HepG2 (cell line): ENCODE data around the gene TPO. TPM values are rescaled to one million over a fixed set of nuclear protein-coding genes. Genes with fewer than 3 reads are reported as not detected.
"Not testable (repeated sequence)": the region's sequence is repeated elsewhere in the genome, so short reads cannot be mapped to it uniquely, and the experiment has no call there.

Experiments
- ATAC-seq: fragments of 200-7000 bp; cut with Tn5 transposase; 3 replicates; pipeline ENCODE4 v1.9.1; 2020; ENCODE audit warnings: mild to moderate bottlenecking, moderate library complexity
- BruUV-seq: library from RNA; stranded (reverse); fragments of 400-500 nt; replicated peaks from 2 replicates; lab custom pipeline; 2021; lab: Mats Ljungman, UMichigan
- CTCF ChIA-PET: fragments of 300-600 bp; formaldehyde crosslinking; extraction: SDS; loops from one replicate; lab custom pipeline; 2021; ENCODE audit warnings: low total read pairs, inconsistent platforms, low intra/inter-chr PET ratio; lab: Yijun Ruan, JAX
- POLR2A ChIA-PET: fragments of 350-600 bp; sonication (Branson Sonifier 250); formaldehyde crosslinking; loops from one replicate; lab custom pipeline; 2020; ENCODE audit warnings: antibody characterized with exemption, inconsistent platforms; lab: Yijun Ruan, JAX
- DNase-seq: peaks from one replicate; pipeline ENCODE4 v3.0.0-alpha.2; 2015; ENCODE audit warnings: low spot score
- FAIRE-seq: peaks from 3 replicates; lab custom pipeline; 2011; peaks lifted over from hg19 to GRCh38; lab: Jason Lieb, UNC
- H2AFZ ChIP-seq: one replicate; pipeline ENCODE4 v1.6.1; 2011; ENCODE audit warnings: low read length, inconsistent platforms
- H3K27ac ChIP-seq: fragments of 300-600 bp; 3 replicates; pipeline ENCODE4 v1.8.0; 2011; ENCODE audit warnings: mixed run types, mild to moderate bottlenecking, mixed read lengths, low read length, inconsistent platforms; ENCODE audit not compliant: insufficient read depth; ENCODE audit errors: extremely low read length
- H3K27me3 ChIP-seq, 2 experiments: fragments of 200-600 bp in 1 of 2; 2 replicates in 1 of 2; 3 replicates in 1 of 2; pipeline versions ENCODE4 v1.6.0 to v1.8.0; 2011; ENCODE audit warnings: low read length in 2 of 2, mild to moderate bottlenecking in 2 of 2, moderate library complexity in 2 of 2, inconsistent platforms in 1 of 2; ENCODE audit not compliant: insufficient read depth in 2 of 2, control insufficient read depth in 1 of 2
- H3K36me3 ChIP-seq, 2 experiments: fragments of 200-600 bp in 1 of 2; replicated peaks in 1 of 2; 2 replicates in 1 of 2; 3 replicates in 1 of 2; pipeline versions ENCODE4 v1.5.1 to v1.8.0; 2011; ENCODE audit warnings: low read length in 2 of 2, inconsistent platforms in 1 of 2; ENCODE audit not compliant: insufficient read depth in 2 of 2, control insufficient read depth in 1 of 2
- H3K4me1 ChIP-seq: 2 replicates; pipeline ENCODE4 v1.5.1; 2012; ENCODE audit warnings: low read length, inconsistent platforms; ENCODE audit not compliant: insufficient read depth
- H3K4me2 ChIP-seq: 2 replicates; pipeline ENCODE4 v1.6.0; 2011; ENCODE audit warnings: low read depth, low read length, inconsistent platforms
- H3K4me3 ChIP-seq, 3 experiments: fragments of 200-600 bp in 1 of 3; sonication (generic), shearing (Covaris generic) in 1 of 3; replicated peaks in 1 of 3; 2 replicates each; pipeline ENCODE4 v1.5.1; 2011 to 2016; ENCODE audit warnings: low read length in 3 of 3, inconsistent platforms in 2 of 3, low read depth in 2 of 3, mild to moderate bottlenecking in 2 of 3, control low read depth in 1 of 3, mixed read lengths in 1 of 3; ENCODE audit not compliant: insufficient read depth in 1 of 3
- H3K79me2 ChIP-seq: one replicate; pipeline ENCODE4 v1.6.1; 2011; ENCODE audit warnings: low read length, inconsistent platforms; ENCODE audit not compliant: insufficient read depth
- H3K9ac ChIP-seq: 2 replicates; pipeline ENCODE4 v1.6.0; 2011; ENCODE audit warnings: mild to moderate bottlenecking, low read depth, low read length, inconsistent platforms; ENCODE audit not compliant: insufficient read depth
- H3K9me3 ChIP-seq: 2 replicates; pipeline ENCODE4 v1.5.1; 2012; ENCODE audit warnings: mild to moderate bottlenecking, low read length
- H4K20me1 ChIP-seq: 2 replicates; pipeline ENCODE4 v1.6.0; 2011; ENCODE audit warnings: inconsistent platforms, mild to moderate bottlenecking, low read length, moderate library complexity; ENCODE audit not compliant: insufficient read depth
- HMGA1 ChIP-seq: sonication (generic); formaldehyde crosslinking; conservative IDR thresholded peaks from 2 replicates; pipeline ENCODE4 v1.4.0; 2020; ENCODE audit warnings: missing genetic modification reagents
- HOXA5 ChIP-seq: sonication (generic); formaldehyde crosslinking; IDR thresholded peaks from 2 replicates; pipeline ENCODE4 v1.4.0; 2020; ENCODE audit warnings: missing genetic modification reagents
- JUND ChIP-seq: sonication (generic); formaldehyde crosslinking; IDR thresholded peaks from 2 replicates; pipeline ENCODE4 v1.8.0; 2022; ENCODE audit warnings: mild to moderate bottlenecking, missing genetic modification reagents
- KLF6 ChIP-seq: IDR thresholded peaks from 2 replicates; pipeline ENCODE4 v1.8.0; 2016; ENCODE audit warnings: missing biosample characterization, missing genetic modification reagents
- MZF1 ChIP-seq: sonication (generic); formaldehyde crosslinking; IDR thresholded peaks from 2 replicates; pipeline ENCODE4 v1.8.1; 2023; ENCODE audit warnings: mild to moderate bottlenecking, missing genetic modification reagents, borderline replicate concordance
- ZBTB21 ChIP-seq: sonication (generic); formaldehyde crosslinking; IDR thresholded peaks from 2 replicates; pipeline ENCODE4 v1.4.0; 2020; ENCODE audit warnings: missing genetic modification reagents
- ZNF232 ChIP-seq: sonication (generic); formaldehyde crosslinking; IDR thresholded peaks from 2 replicates; pipeline ENCODE4 v1.4.0; 2020; ENCODE audit warnings: missing genetic modification reagents, borderline replicate concordance
- ZNF484 ChIP-seq: sonication (generic); formaldehyde crosslinking; IDR thresholded peaks from 2 replicates; pipeline ENCODE4 v1.5.1; 2020; ENCODE audit warnings: mild to moderate bottlenecking, low read depth, missing genetic modification reagents, borderline replicate concordance
- ZNF672 ChIP-seq: sonication (generic); formaldehyde crosslinking; IDR thresholded peaks from 2 replicates; pipeline ENCODE4 v1.8.1; 2022; ENCODE audit warnings: missing genetic modification reagents
- WGBS: methylation state at CpG from one replicate; pipeline ENCODE4 v1.1.6; 2017; ENCODE audit warnings: low lambda C conversion rate; 5-methylcytosine and 5-hydroxymethylcytosine counted together
- in situ Hi-C: cut with HindIII; loops from 2 replicates; pipeline ENCODE4 v1.10.0; 2017; ENCODE audit warnings: low pct_unique_long_range_greater_than_20kb; ENCODE audit not compliant: extremely low pct_ligation_motif_present
- intact Hi-C: fragments of 100-400 bp; cut with micrococcal nuclease; formaldehyde crosslinking; loops from one replicate; pipeline ENCODE4 v1.10.0; 2022; ENCODE audit not compliant: unreplicated experiment
- polyA plus RNA-seq, 8 experiments: library from polyadenylated mRNA; depleted of rRNA in 3 of 8; stranded (reverse) in 7 of 8; unstranded in 1 of 8; fragments of >200 nt; fragmentation: Illumina TruSeq in 4 of 8; extraction: Trizol in 4 of 8; gene quantifications; 2 replicates each; pipeline versions ENCODE4 v1.2.1 to v1.2.3, GENCODE V29; 2011 to 2016; ENCODE audit warnings: low read depth in 4 of 8, missing spikeins in 1 of 8, mixed read lengths in 1 of 8; ENCODE audit not compliant: insufficient read depth in 1 of 8
- total RNA-seq, 5 experiments: library from RNA; depleted of rRNA; stranded (reverse); fragments of >200 nt; fragmentation: Illumina TruSeq; extraction: Trizol; gene quantifications; 2 replicates each; pipeline ENCODE4 v1.2.3, GENCODE V29; 2016; ENCODE audit warnings: low read depth in 1 of 5
- TF ChIP-seq, protein P1 (sequence below): sonication (generic); IDR thresholded peaks from 2 replicates; pipeline ENCODE4 v1.6.1; 2016; ENCODE audit warnings: low read depth, borderline replicate concordance
- TF ChIP-seq, protein P2 (sequence below): sonication (generic); formaldehyde crosslinking; IDR thresholded peaks from 2 replicates; pipeline ENCODE4 v1.9.0; 2021; ENCODE audit warnings: missing genetic modification reagents, mild to moderate bottlenecking, borderline replicate concordance
- TF ChIP-seq, protein P3 (sequence below): conservative IDR thresholded peaks from 2 replicates; pipeline ENCODE4 v1.6.1; 2018; ENCODE audit warnings: missing genetic modification reagents

TPO gene
- total and polyA plus RNA-seq, 2 of the 13 experiments (the other 11 are each of a cell fraction or from before 2014, with no cell fraction given) = not detected

GRCh38 chr2:1489486-1489885, 76.2 kb downstream of the TPO start (continued):
- TF ChIP-seq, protein P1, sequence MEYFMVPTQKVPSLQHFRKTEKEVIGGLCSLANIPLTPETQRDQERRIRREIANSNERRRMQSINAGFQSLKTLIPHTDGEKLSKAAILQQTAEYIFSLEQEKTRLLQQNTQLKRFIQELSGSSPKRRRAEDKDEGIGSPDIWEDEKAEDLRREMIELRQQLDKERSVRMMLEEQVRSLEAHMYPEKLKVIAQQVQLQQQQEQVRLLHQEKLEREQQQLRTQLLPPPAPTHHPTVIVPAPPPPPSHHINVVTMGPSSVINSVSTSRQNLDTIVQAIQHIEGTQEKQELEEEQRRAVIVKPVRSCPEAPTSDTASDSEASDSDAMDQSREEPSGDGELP = no peak
- TF ChIP-seq JUND (no peak), ZBTB21 (CRISPR knock-in tag) (no peak)

DNA sequence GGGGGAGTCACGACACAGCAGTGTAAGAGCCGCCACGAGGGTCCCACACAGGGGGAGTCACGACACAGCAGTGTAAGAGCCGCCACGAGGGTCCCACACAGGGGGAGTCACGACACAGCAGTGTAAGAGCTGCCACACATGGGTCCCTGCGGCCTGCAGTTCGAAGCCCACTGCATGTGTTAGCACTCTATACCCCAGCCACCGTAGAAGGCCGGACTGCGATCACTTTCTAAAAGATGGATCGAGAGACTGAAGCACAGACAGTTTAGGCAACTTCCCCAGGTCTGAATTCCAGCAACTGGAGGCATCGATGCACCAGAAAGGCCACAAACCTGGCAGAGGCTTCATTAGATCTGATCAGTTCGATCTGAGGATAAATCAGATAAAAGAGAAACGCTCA, 77.1 kb downstream of the TPO start:
- H3K79me2 ChIP-seq, CTCF ChIA-PET, H3K36me3 ChIP-seq, BruUV-seq, H3K4me1 ChIP-seq, FAIRE-seq, H3K4me3 ChIP-seq, H3K4me2 ChIP-seq, H3K9ac ChIP-seq, H3K9me3 ChIP-seq, ATAC-seq, H4K20me1 ChIP-seq, intact Hi-C loops, POLR2A ChIA-PET, in situ Hi-C loops, DNase-seq, H2AFZ ChIP-seq, H3K27ac ChIP-seq: not testable (repeated sequence)
- H3K27me3 ChIP-seq = peaks cover 3 to 59% of the 10 kb centered on the region in 2 experiments; a peak in 4 of 5 replicates
- 55% methylated on average over 10 of the region's 16 CpGs for WGBS

DNA sequence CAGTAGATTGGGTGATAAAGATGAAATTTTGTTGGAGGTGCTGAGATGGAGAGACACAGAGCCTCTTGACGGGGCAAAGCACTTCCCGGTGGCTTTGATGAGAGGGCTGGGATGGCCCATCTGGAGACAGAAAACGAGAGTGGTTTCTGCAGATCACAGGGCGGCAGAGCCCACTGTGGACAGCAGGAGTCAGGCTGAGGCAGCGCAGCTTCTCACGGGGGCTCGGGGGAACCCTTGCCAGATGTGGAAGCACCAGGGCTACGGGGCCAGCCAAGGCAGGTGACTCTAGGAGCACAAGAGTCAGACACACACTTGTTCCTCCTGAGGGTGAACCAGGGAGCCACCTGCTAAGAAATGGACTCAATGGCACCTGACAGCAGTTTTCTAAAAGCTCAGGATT, 78.5 kb downstream of the TPO start:
- 8% methylated on average over 8 of the region's 8 CpGs for WGBS
- H3K4me2 ChIP-seq = no peak overlapping the region
- intact Hi-C loops (no loop called here), in situ Hi-C loops (no loop called here)
- no peak overlapping the region for H3K27ac ChIP-seq
- no TSS peak for BruUV-seq
- POLR2A ChIA-PET = no interaction called here
- H3K36me3 ChIP-seq = no peaks in the 10 kb centered on the region
- H3K9me3 ChIP-seq = no peaks in the 10 kb centered on the region
- no peak overlapping the region for H3K4me3 ChIP-seq
- H3K4me1 ChIP-seq = no peaks in the 10 kb centered on the region
- H4K20me1 ChIP-seq = no peaks in the 10 kb centered on the region
- H3K27me3 ChIP-seq = peaks cover 5 to 69% of the 10 kb centered on the region in 2 experiments; a peak in 4 of 5 replicates
- no peak for FAIRE-seq
- DNase-seq = no peak
- CTCF ChIA-PET = no interaction called here
- ATAC-seq = no peak
- no peak overlapping the region for H3K9ac ChIP-seq
- H2AFZ ChIP-seq = no peak overlapping the region
- H3K79me2 ChIP-seq = no peaks in the 10 kb centered on the region
- TF ChIP-seq ZNF232 (CRISPR knock-in tag) (no peak), ZNF672 (no peak), HMGA1 (CRISPR knock-in tag) (no peak), HOXA5 (CRISPR knock-in tag) (no peak), KLF6 (CRISPR knock-in tag) (no peak), ZNF484 (no peak), MZF1 (CRISPR knock-in tag) (no peak)
- TF ChIP-seq, protein P2, sequence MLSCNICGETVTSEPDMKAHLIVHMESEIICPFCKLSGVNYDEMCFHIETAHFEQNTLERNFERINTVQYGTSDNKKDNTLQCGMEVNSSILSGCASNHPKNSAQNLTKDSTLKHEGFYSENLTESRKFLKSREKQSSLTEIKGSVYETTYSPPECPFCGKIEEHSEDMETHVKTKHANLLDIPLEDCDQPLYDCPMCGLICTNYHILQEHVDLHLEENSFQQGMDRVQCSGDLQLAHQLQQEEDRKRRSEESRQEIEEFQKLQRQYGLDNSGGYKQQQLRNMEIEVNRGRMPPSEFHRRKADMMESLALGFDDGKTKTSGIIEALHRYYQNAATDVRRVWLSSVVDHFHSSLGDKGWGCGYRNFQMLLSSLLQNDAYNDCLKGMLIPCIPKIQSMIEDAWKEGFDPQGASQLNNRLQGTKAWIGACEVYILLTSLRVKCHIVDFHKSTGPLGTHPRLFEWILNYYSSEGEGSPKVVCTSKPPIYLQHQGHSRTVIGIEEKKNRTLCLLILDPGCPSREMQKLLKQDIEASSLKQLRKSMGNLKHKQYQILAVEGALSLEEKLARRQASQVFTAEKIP = no peak
- TF ChIP-seq, protein P3, sequence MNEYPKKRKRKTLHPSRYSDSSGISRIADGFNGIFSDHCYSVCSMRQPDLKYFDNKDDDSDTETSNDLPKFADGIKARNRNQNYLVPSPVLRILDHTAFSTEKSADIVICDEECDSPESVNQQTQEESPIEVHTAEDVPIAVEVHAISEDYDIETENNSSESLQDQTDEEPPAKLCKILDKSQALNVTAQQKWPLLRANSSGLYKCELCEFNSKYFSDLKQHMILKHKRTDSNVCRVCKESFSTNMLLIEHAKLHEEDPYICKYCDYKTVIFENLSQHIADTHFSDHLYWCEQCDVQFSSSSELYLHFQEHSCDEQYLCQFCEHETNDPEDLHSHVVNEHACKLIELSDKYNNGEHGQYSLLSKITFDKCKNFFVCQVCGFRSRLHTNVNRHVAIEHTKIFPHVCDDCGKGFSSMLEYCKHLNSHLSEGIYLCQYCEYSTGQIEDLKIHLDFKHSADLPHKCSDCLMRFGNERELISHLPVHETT (CRISPR knock-in tag) = no peak
